A549 (cell line): ENCODE measurements around the gene GPT2. TPM values are rescaled to one million over a fixed set of nuclear protein-coding genes. Genes with fewer than 3 reads are reported as not detected.

Source experiments
- ATAC-seq, 2 experiments: fragments of 200-7000 bp in 1 of 2; fragments of >200 bp in 1 of 2; cut with Nextera tagmentation in 1 of 2; cut with Tn5 transposase in 1 of 2; 3 replicates each; pipeline versions ENCODE4 v1.8.0 to v1.9.1; 2018 to 2020; ENCODE audit warnings: mild to moderate bottlenecking in 1 of 2, moderate library complexity in 1 of 2
- CTCF ChIA-PET: fragments of 300-600 bp; sonication (Branson Sonifier 250); formaldehyde crosslinking; extraction: SDS; loops from one replicate; lab custom pipeline; 2021; ENCODE audit warnings: antibody characterized with exemption, inconsistent platforms; lab: Yijun Ruan, JAX
- POLR2A ChIA-PET: fragments of 350-600 bp; formaldehyde crosslinking; extraction: SDS; loops from one replicate; lab custom pipeline; 2021; ENCODE audit warnings: antibody characterized with exemption, inconsistent platforms; lab: Yijun Ruan, JAX
- DNase-seq, 2 experiments: peaks; one replicate each; pipeline versions ENCODE4 v3.0.0 to v3.0.0-alpha.2; 2011 to 2016; ENCODE audit warnings: low read depth in 1 of 2, low spot score in 1 of 2
- FAIRE-seq: peaks from 2 replicates; lab custom pipeline; 2011; peaks lifted over from hg19 to GRCh38; lab: Jason Lieb, UNC
- H3K27ac ChIP-seq, 2 experiments: fragments of >200 bp; sonication (Bioruptor Twin); formaldehyde crosslinking; 3 replicates each; pipeline ENCODE4 v1.5.1; 2016 to 2017
- H3K4me1 ChIP-seq: fragments of >200 bp; sonication (Bioruptor Twin); formaldehyde crosslinking; 3 replicates; pipeline ENCODE4 v1.6.1; 2016
- H3K4me2 ChIP-seq: fragments of >200 bp; sonication (Bioruptor Twin); formaldehyde crosslinking; 3 replicates; pipeline ENCODE4 v1.6.1; 2016
- H3K4me3 ChIP-seq: fragments of >200 bp; sonication (Bioruptor Twin); formaldehyde crosslinking; 3 replicates; pipeline ENCODE4 v1.5.1; 2016
- H3K9me3 ChIP-seq: fragments of >200 bp; sonication (Bioruptor Twin); formaldehyde crosslinking; 3 replicates; pipeline ENCODE4 v1.6.1; 2016
- BHLHE40 ChIP-seq: IDR thresholded peaks from 2 replicates; pipeline ENCODE4 v1.6.1; 2012; ENCODE audit warnings: low read depth, low read length, inconsistent platforms
- CHD2 ChIP-seq: fragments of 150-350 bp; IDR thresholded peaks from 2 replicates; pipeline ENCODE4 v1.6.1; 2014; ENCODE audit warnings: low read length; ENCODE audit not compliant: partially characterized antibody
- CHD4 ChIP-seq: fragments of 200-600 bp; sonication (generic); IDR thresholded peaks from 2 replicates; pipeline ENCODE4 v1.6.1; 2016; ENCODE audit warnings: antibody characterized with exemption, mild to moderate bottlenecking, borderline replicate concordance
- EP300 ChIP-seq, 2 experiments: fragments of >200 bp; sonication (Bioruptor Twin); formaldehyde crosslinking; IDR thresholded peaks; 2 replicates in 1 of 2; 3 replicates in 1 of 2; pipeline ENCODE4 v1.6.1; 2016 to 2017
- FOSL2 ChIP-seq, 2 experiments: fragments of 450-650 bp in 1 of 2; fragments of >200 bp in 1 of 2; sonication (Bioruptor Twin) in 1 of 2; formaldehyde crosslinking; IDR thresholded peaks; 2 replicates each; pipeline versions ENCODE4 v1.5.0 to v1.6.1; 2016 to 2020; ENCODE audit warnings: mild to moderate bottlenecking in 1 of 2, moderate library complexity in 1 of 2
- GATA3 ChIP-seq: IDR thresholded peaks from 2 replicates; pipeline ENCODE4 v1.6.1; 2012; ENCODE audit warnings: borderline replicate concordance
- HEYL ChIP-seq: fragments of 250-450 bp; sonication (Bioruptor Pico); IDR thresholded peaks from 2 replicates; pipeline ENCODE4 v1.8.0; 2021; ENCODE audit warnings: mild to moderate bottlenecking, moderate library complexity
- HOXB5 ChIP-seq: fragments of 250-450 bp; sonication (Bioruptor Pico); IDR thresholded peaks from 2 replicates; pipeline ENCODE4 v1.5.0; 2020; ENCODE audit warnings: mild to moderate bottlenecking, moderate library complexity
- MAFK ChIP-seq: fragments of 450-650 bp; IDR thresholded peaks from 2 replicates; pipeline ENCODE4 v1.6.1; 2014; ENCODE audit not compliant: partially characterized antibody
- MYC ChIP-seq: IDR thresholded peaks from 2 replicates; pipeline ENCODE4 v1.6.1; 2012; ENCODE audit warnings: mild to moderate bottlenecking, inconsistent platforms, low read length, improper control_type of control experiment, borderline replicate concordance
- NFE2L2 ChIP-seq: fragments of 150-350 bp; conservative IDR thresholded peaks from 2 replicates; pipeline ENCODE4 v1.6.1; 2014; ENCODE audit warnings: low read length
- NPAS2 ChIP-seq: fragments of 250-450 bp; sonication (Bioruptor Pico); IDR thresholded peaks from 2 replicates; pipeline ENCODE4 v1.8.0; 2022; ENCODE audit warnings: mild to moderate bottlenecking, moderate library complexity, borderline replicate concordance
- RAD21 ChIP-seq, 2 experiments: fragments of >200 bp in 1 of 2; sonication (Bioruptor Twin) in 1 of 2; formaldehyde crosslinking in 1 of 2; IDR thresholded peaks in 1 of 2; conservative IDR thresholded peaks in 1 of 2; 2 replicates in 1 of 2; 3 replicates in 1 of 2; pipeline ENCODE4 v1.6.1; 2012 to 2018; ENCODE audit warnings: inconsistent platforms in 1 of 2
- RARB ChIP-seq: fragments of 250-450 bp; sonication (Bioruptor Pico); IDR thresholded peaks from 2 replicates; pipeline ENCODE4 v1.8.0; 2021; ENCODE audit warnings: mild to moderate bottlenecking, moderate library complexity
- RFX5 ChIP-seq: fragments of 450-650 bp; IDR thresholded peaks from 2 replicates; pipeline ENCODE4 v1.7.1; 2014; ENCODE audit warnings: antibody characterized with exemption, mild to moderate bottlenecking, moderate library complexity
- SMC3 ChIP-seq: fragments of >200 bp; sonication (Bioruptor Twin); formaldehyde crosslinking; IDR thresholded peaks from 3 replicates; pipeline ENCODE4 v1.6.1; 2018; ENCODE audit warnings: inconsistent platforms
- TFCP2L1 ChIP-seq: fragments of 250-450 bp; sonication (Bioruptor Pico); IDR thresholded peaks from 2 replicates; pipeline ENCODE4 v1.5.0; 2021; ENCODE audit warnings: mild to moderate bottlenecking
- ZC3H11A ChIP-seq: fragments of 450-650 bp; IDR thresholded peaks from 2 replicates; pipeline ENCODE4 v1.6.1; 2014; ENCODE audit warnings: antibody characterized with exemption, mild to moderate bottlenecking
- ZNF302 ChIP-seq: fragments of 250-450 bp; sonication (Bioruptor Pico); IDR thresholded peaks from 2 replicates; pipeline ENCODE4 v1.9.0; 2021; ENCODE audit warnings: inconsistent platforms, mild to moderate bottlenecking, moderate library complexity
- WGBS: methylation state at CpG from one replicate; pipeline ENCODE4 v1.1.6; 2017; ENCODE audit errors: missing lambda C conversion rate; 5-methylcytosine and 5-hydroxymethylcytosine counted together
- polyA plus RNA-seq, 4 experiments: library from polyadenylated mRNA; depleted of rRNA in 3 of 4; stranded (reverse); fragments of >200 nt; fragmentation: RNase III in 1 of 4; extraction: RNeasy Plus Mini Kit Qiagen cat#74134 plus additional on column Dnase treatment in 1 of 4; gene quantifications; 2 replicates in 3 of 4; 3 replicates in 1 of 4; pipeline ENCODE4 v1.2.3, GENCODE V29; 2011 to 2017
- TF ChIP-seq, protein P1 (sequence below): fragments of >200 bp; sonication (Bioruptor Twin); formaldehyde crosslinking; IDR thresholded peaks from 3 replicates; pipeline ENCODE4 v1.5.1; 2016
- TF ChIP-seq, protein P2 (sequence below): fragments of 250-450 bp; sonication (Bioruptor Pico); IDR thresholded peaks from 2 replicates; pipeline ENCODE4 v1.5.0; 2020; ENCODE audit warnings: low read depth, mild to moderate bottlenecking, moderate library complexity
- TF ChIP-seq, protein P3 (sequence below): IDR thresholded peaks from 2 replicates; pipeline ENCODE4 v1.6.1; 2012

Gene GPT2
- polyA plus RNA-seq, 2 of the 4 experiments (the other 2 are of a cell fraction): 8.9 to 15.3 TPM

DNA sequence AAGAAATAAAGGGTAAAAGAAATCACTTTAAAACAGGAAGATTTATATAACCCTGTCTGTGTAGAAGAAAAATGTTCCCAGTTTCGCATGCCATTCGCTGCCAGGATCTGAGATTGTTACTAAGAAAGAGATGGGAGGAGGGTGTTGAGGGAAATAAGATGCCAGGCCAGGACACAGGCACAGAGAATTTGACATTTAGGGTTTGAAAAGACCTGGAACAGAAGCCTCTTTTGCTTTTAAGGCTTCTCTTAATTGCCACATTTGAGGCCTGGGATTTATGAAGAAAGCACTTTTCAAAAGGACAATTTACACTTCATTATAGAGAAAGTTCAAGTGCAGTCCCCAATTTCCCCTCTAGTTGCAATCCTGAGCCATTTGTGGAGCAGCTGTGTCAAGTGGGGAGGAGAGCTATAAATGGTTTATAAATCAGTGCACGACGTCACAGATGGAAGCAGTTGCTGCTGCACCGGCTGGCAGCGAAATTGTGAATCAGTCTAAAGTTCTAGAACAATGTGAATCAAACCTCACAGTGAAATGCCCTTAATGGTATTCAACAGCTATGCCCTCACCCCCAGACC lies 26.7 kb upstream of the GPT2 start:
- no peak overlapping the region for H3K27ac ChIP-seq
- no peaks in the 10 kb centered on the region for H3K9me3 ChIP-seq
- FAIRE-seq (no peak), DNase-seq (peak; percentile 55 to 61), ATAC-seq (peak; percentile 49 to 66; a peak in 3 of 6 replicates)
- WGBS: 60% methylated on average over 6 of the region's 6 CpGs
- peaks cover 14% of the 10 kb centered on the region for H3K4me1 ChIP-seq
- H3K4me3 ChIP-seq: no peak overlapping the region
- H3K4me2 ChIP-seq: no peak overlapping the region
- peak; percentile 15 to 35; a peak in 2 of 5 replicates for TF ChIP-seq RAD21 (conservative IDR thresholded peaks at IDR 0.05 in 1 of 2, IDR thresholded peaks at IDR 0.05 in 1 of 2)
- no peak for TF ChIP-seq BHLHE40
- TF ChIP-seq NFE2L2: no peak
- POLR2A ChIA-PET: no interaction called here
- CTCF ChIA-PET: interaction anchor here (0.7 to 1.5 kb wide), 10 partner anchors 24 to 1308 kb away, joined by 3 to 7 read pairs (median 4); no protein-coding TSS in a partner anchor

DNA sequence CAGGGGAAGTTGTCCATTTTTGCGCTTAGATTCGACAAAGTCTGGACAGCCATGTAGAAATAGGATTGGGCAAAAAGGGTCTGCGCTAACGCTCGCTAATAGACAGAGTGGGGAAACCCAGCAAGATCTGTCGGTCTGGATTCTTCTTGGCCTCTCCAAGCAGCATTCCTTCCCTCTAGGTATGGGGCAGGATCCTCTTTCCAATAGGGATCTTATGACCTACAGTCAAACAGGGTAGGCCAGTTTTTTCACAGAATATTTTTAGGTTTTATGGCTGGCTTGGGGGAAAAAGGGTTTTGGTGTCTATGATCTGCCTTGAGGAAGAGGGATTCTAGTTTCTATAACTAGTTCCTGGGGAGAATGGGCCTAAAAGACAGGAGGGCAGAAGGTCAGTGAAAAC lies 26.0 kb upstream of the GPT2 start:
- no peak overlapping the region for H3K4me2 ChIP-seq
- WGBS: 98% methylated on average over 6 of the region's 6 CpGs
- FAIRE-seq: no peak
- ATAC-seq: no peak
- POLR2A ChIA-PET: no interaction called here
- CTCF ChIA-PET: interaction anchor here (0.7 to 1.5 kb wide), 8 partner anchors 24 to 139 kb away, joined by 3 to 5 read pairs (median 4); no protein-coding TSS in a partner anchor
- no peaks in the 10 kb centered on the region for H3K9me3 ChIP-seq
- no peak overlapping the region for H3K4me3 ChIP-seq
- TF ChIP-seq ZNF302: no peak
- TF ChIP-seq RFX5: no peak
- no peak for TF ChIP-seq MYC
- TF ChIP-seq RAD21 (conservative IDR thresholded peaks at IDR 0.05 in 1 of 2, IDR thresholded peaks at IDR 0.05 in 1 of 2): no peak
- TF ChIP-seq, all 56 proteins: peak for 0
- H3K27ac ChIP-seq: no peak overlapping the region
- no peak for DNase-seq
- H3K4me1 ChIP-seq: peaks cover 14% of the 10 kb centered on the region

DNA sequence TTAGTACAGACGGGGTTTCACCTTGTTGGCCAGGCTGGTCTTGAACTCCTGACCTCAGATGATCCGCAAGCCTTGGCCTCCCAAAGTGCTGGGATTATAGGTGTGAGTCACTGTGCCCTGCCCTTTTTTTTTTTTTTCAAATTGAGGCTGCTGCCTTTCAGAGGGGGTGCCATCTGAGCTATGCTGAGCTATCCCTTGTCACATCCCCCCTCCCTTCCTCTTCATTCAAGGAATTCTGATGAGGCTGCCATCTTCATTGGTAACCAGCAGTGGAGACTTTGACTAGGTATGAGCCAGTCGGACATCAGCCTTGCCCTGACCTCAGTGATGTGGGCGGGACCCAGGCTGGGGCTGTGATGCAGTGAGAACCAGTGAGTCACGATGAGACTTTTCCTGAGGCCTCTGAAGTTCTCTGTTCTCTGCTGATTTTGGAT lies 24.4 kb upstream of the GPT2 start:
- 33% methylated on average over 5 of the region's 5 CpGs for WGBS
- ChIA-PET CTCF (interaction anchor here (0.6 to 1.1 kb wide), 5 partner anchors 13 to 1297 kb away, joined by 3 to 5 read pairs (median 3); partner anchors contain the start of gene NETO2), POLR2A (no interaction called here)
- H3K27ac ChIP-seq: peak overlapping the region; percentile 46 to 56
- no peaks in the 10 kb centered on the region for H3K9me3 ChIP-seq
- no peak overlapping the region for H3K4me3 ChIP-seq
- peaks cover 24% of the 10 kb centered on the region for H3K4me1 ChIP-seq
- peak overlapping the region; percentile 33 for H3K4me2 ChIP-seq
- TF ChIP-seq MAFK (peak; percentile 5), NPAS2 (no peak)
- TF ChIP-seq, all 56 proteins: peak for 1
- ATAC-seq (peak; percentile 97 to 98), FAIRE-seq (no peak), DNase-seq (peak; percentile 80 to 84)

DNA sequence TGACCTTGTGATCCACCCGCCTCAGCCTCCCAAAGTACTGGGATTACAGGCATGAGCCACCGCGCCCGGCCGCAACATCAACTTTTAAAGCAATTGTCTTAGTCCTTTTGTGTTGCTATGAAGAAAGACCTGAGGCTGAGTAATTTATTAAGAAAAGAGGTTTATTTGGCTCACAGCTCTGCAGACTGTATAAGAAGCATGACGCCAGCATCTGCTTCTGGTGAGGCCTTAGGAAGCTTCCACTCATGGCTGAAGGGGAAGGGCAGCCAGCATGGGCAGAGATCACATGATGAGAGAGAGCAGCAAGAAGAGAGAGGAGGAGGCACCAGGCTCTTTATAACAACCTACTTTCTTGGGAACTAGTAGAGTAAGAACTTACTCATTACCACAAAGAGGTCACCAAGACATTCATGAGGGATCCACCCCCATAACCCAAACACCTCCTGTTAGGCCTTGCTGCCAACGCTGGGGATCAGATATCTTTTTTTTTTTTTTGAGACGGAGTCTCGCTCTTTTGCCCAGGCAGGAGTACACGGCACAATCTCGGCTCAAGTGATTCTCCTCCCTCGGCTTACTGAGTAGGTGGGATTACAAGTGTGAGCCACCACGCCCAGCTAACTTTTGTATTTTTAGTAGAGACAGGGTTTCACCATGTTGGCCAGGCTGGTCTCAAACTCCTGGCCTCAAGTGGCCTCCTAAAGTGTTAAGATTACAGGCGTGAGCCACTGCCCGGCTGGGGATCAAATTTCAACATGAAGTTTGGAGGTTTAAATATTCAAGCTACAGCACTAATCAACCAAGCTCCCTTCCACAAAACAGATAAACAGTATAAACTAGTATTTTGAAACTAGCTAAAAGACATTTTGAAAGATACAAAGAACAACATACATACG lies 21.4 kb upstream of the GPT2 start:
- POLR2A ChIA-PET: interaction anchor here (1.4 kb wide), 1 partner anchor 21 kb away, joined by 3 read pairs; no protein-coding TSS in a partner anchor
- TF ChIP-seq FOSL2 (IDR thresholded peaks at IDR 0.05) (no peak), FOSL2 (CRISPR knock-in tag; IDR thresholded peaks at IDR 0.05) (no peak), CHD4 (no peak), GATA3 (no peak), EP300 (IDR thresholded peaks at IDR 0.05) (no peak), NPAS2 (no peak), MYC (no peak), HEYL (no peak), SMC3 (no peak), HOXB5 (CRISPR knock-in tag) (no peak), TFCP2L1 (CRISPR knock-in tag) (no peak), ZC3H11A (no peak), CHD2 (no peak), RARB (CRISPR knock-in tag) (no peak)
- TF ChIP-seq, protein P1, sequence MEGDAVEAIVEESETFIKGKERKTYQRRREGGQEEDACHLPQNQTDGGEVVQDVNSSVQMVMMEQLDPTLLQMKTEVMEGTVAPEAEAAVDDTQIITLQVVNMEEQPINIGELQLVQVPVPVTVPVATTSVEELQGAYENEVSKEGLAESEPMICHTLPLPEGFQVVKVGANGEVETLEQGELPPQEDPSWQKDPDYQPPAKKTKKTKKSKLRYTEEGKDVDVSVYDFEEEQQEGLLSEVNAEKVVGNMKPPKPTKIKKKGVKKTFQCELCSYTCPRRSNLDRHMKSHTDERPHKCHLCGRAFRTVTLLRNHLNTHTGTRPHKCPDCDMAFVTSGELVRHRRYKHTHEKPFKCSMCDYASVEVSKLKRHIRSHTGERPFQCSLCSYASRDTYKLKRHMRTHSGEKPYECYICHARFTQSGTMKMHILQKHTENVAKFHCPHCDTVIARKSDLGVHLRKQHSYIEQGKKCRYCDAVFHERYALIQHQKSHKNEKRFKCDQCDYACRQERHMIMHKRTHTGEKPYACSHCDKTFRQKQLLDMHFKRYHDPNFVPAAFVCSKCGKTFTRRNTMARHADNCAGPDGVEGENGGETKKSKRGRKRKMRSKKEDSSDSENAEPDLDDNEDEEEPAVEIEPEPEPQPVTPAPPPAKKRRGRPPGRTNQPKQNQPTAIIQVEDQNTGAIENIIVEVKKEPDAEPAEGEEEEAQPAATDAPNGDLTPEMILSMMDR: no peak
- TF ChIP-seq, protein P2, sequence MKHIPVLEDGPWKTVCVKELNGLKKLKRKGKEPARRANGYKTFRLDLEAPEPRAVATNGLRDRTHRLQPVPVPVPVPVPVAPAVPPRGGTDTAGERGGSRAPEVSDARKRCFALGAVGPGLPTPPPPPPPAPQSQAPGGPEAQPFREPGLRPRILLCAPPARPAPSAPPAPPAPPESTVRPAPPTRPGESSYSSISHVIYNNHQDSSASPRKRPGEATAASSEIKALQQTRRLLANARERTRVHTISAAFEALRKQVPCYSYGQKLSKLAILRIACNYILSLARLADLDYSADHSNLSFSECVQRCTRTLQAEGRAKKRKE (CRISPR knock-in tag): no peak
- TF ChIP-seq, protein P3, sequence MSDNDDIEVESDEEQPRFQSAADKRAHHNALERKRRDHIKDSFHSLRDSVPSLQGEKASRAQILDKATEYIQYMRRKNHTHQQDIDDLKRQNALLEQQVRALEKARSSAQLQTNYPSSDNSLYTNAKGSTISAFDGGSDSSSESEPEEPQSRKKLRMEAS: no peak
- Histone ChIP-seq H3K4me1 (peaks cover 24% of the 10 kb centered on the region), H3K4me2 (no peak overlapping the region), H3K4me3 (no peak overlapping the region), H3K27ac (no peak overlapping the region), H3K9me3 (no peaks in the 10 kb centered on the region)
- ATAC-seq: no peak
- FAIRE-seq: no peak
- CTCF ChIA-PET: interaction anchor here (1.1 to 5.2 kb wide), 4 partner anchors 9 to 67 kb away, joined by 4 to 41 read pairs (median 9); no protein-coding TSS in a partner anchor
- WGBS: 94% methylated on average over 16 of the region's 16 CpGs
- no peak for DNase-seq
